SK-N-SH (cell line): Measurements from ENCODE around the gene IER2. TPM values are rescaled to one million over a fixed set of nuclear protein-coding genes. Genes with fewer than 3 reads are reported as not detected.

Experiments used
- CTCF ChIA-PET: fragments of 300-600, 350-600 bp; formaldehyde crosslinking; extraction: SDS; loops from one replicate; lab custom pipeline; 2021; lab: Yijun Ruan, JAX
- POLR2A ChIA-PET: fragments of 350-600 bp; sonication (Branson Sonifier 250); formaldehyde crosslinking; extraction: SDS; loops from one replicate; lab custom pipeline; 2020; ENCODE audit warnings: antibody characterized with exemption, inconsistent platforms; lab: Yijun Ruan, JAX
- DNase-seq: peaks from one replicate; pipeline ENCODE4 v3.0.0; 2012
- H2AFZ ChIP-seq: fragments of 200-600 bp; sonication (generic); 2 replicates; pipeline ENCODE4 v1.8.1; 2016; ENCODE audit warnings: antibody characterized with exemption, mild to moderate bottlenecking, low read depth
- H3F3A ChIP-seq: fragments of 200-600 bp; sonication (generic); replicated peaks from 2 replicates; pipeline ENCODE3; 2016; ENCODE audit warnings: antibody characterized with exemption, mild to moderate bottlenecking; ENCODE audit not compliant: insufficient read depth
- H3K27ac ChIP-seq, 2 experiments: fragments of 200-500 bp in 1 of 2; fragments of 200-600 bp in 1 of 2; sonication (Bioruptor generic) in 1 of 2; sonication (generic), shearing (Covaris generic) in 1 of 2; 2 replicates each; pipeline versions ENCODE4 v1.5.1 to v1.6.1; 2014 to 2016; ENCODE audit warnings: low read depth in 2 of 2, inconsistent platforms in 1 of 2, low read length in 1 of 2, mild to moderate bottlenecking in 1 of 2, mixed read lengths in 1 of 2
- H3K27me3 ChIP-seq: fragments of 200-600 bp; sonication (generic), shearing (Covaris generic); 2 replicates; pipeline ENCODE4 v1.6.1; 2016; ENCODE audit warnings: mixed run types; ENCODE audit not compliant: insufficient read depth
- H3K36me3 ChIP-seq, 2 experiments: fragments of 200-500 bp in 1 of 2; fragments of 200-600 bp in 1 of 2; sonication (Bioruptor generic) in 1 of 2; sonication (generic) in 1 of 2; replicated peaks in 1 of 2; 2 replicates each; pipeline versions ENCODE3 to v1.5.1; 2014 to 2016; ENCODE audit warnings: low read length in 1 of 2, mild to moderate bottlenecking in 1 of 2; ENCODE audit not compliant: insufficient read depth in 2 of 2, control insufficient read depth in 1 of 2
- H3K4me1 ChIP-seq, 2 experiments: fragments of 200-500 bp in 1 of 2; fragments of 200-600 bp in 1 of 2; sonication (Bioruptor generic) in 1 of 2; sonication (generic), shearing (Covaris generic) in 1 of 2; 2 replicates each; pipeline versions ENCODE4 v1.5.1 to v1.6.1; 2014 to 2016; ENCODE audit warnings: low read depth in 1 of 2, low read length in 1 of 2, mixed run types in 1 of 2; ENCODE audit not compliant: insufficient read depth in 2 of 2, control insufficient read depth in 1 of 2
- H3K4me2 ChIP-seq: fragments of 200-600 bp; sonication (generic), shearing (Covaris generic); 2 replicates; pipeline ENCODE4 v1.6.1; 2017; ENCODE audit warnings: mixed run types
- H3K4me3 ChIP-seq, 2 experiments: fragments of 200-500 bp in 1 of 2; fragments of 200-600 bp in 1 of 2; sonication (Bioruptor generic) in 1 of 2; sonication (generic), shearing (Covaris generic) in 1 of 2; 2 replicates each; pipeline versions ENCODE4 v1.5.1 to v1.8.1; 2014 to 2016; ENCODE audit warnings: low read depth in 2 of 2, inconsistent platforms in 1 of 2, low read length in 1 of 2, mild to moderate bottlenecking in 1 of 2, mixed read lengths in 1 of 2, moderate library complexity in 1 of 2
- H3K79me2 ChIP-seq: fragments of 200-600 bp; sonication (generic); 2 replicates; pipeline ENCODE4 v1.8.1; 2017; ENCODE audit warnings: mild to moderate bottlenecking; ENCODE audit not compliant: insufficient read depth
- H3K9ac ChIP-seq: fragments of 200-600 bp; sonication (generic); 2 replicates; pipeline ENCODE4 v1.6.1; 2017; ENCODE audit warnings: mixed run types
- H3K9me2 ChIP-seq: fragments of 200-600 bp; sonication (generic); 2 replicates; pipeline ENCODE4 v1.6.1; 2017; ENCODE audit warnings: mixed run types
- H3K9me3 ChIP-seq: fragments of 200-600 bp; sonication (generic); 2 replicates; pipeline ENCODE4 v1.6.1; 2017; ENCODE audit warnings: mixed run types, mild to moderate bottlenecking, moderate library complexity
- H4K20me1 ChIP-seq: fragments of 200-600 bp; sonication (generic); 2 replicates; pipeline ENCODE4 v1.6.1; 2017; ENCODE audit warnings: mild to moderate bottlenecking, mixed run types; ENCODE audit not compliant: insufficient read depth
- EZH2phosphoT487 ChIP-seq: fragments of 200-600 bp; sonication (generic); IDR thresholded peaks from 2 replicates; pipeline ENCODE4 v1.6.1; 2017; ENCODE audit warnings: low read depth, mixed run types, mild to moderate bottlenecking, antibody characterized with exemption, moderate library complexity, borderline replicate concordance
- FOXJ3 ChIP-seq: sonication (generic); formaldehyde crosslinking; IDR thresholded peaks from 2 replicates; pipeline ENCODE4 v1.5.1; 2020; ENCODE audit warnings: mild to moderate bottlenecking, missing genetic modification reagents
- GABPA ChIP-seq: IDR thresholded peaks from 2 replicates; pipeline ENCODE4 v1.4.0; 2012; ENCODE audit warnings: low read depth, mild to moderate bottlenecking
- GATA2 ChIP-seq: sonication (generic); formaldehyde crosslinking; IDR thresholded peaks from 2 replicates; pipeline ENCODE4 v1.5.0; 2020; ENCODE audit warnings: mild to moderate bottlenecking, missing genetic modification reagents
- MAX ChIP-seq: IDR thresholded peaks from 2 replicates; pipeline ENCODE4 v1.4.0; 2012; ENCODE audit warnings: low read depth
- MXI1 ChIP-seq: IDR thresholded peaks from 2 replicates; pipeline ENCODE4 v1.6.1; 2012; ENCODE audit warnings: mild to moderate bottlenecking, low read depth, low read length, improper control_type of control experiment
- NFIC ChIP-seq: IDR thresholded peaks from 2 replicates; pipeline ENCODE4 v1.4.0; 2012; ENCODE audit warnings: borderline replicate concordance
- RAD21 ChIP-seq: IDR thresholded peaks from 2 replicates; pipeline ENCODE4 v1.6.1; 2012; ENCODE audit warnings: mild to moderate bottlenecking, low read length
- RCOR1 ChIP-seq: fragments of 150-350 bp; IDR thresholded peaks from 2 replicates; pipeline ENCODE4 v1.6.1; 2017; ENCODE audit warnings: antibody characterized with exemption, low read length
- TEAD4 ChIP-seq: IDR thresholded peaks from 2 replicates; pipeline ENCODE4 v1.4.0; 2012; ENCODE audit warnings: mild to moderate bottlenecking, borderline replicate concordance; ENCODE audit not compliant: insufficient read depth
- YY1 ChIP-seq: IDR thresholded peaks from 2 replicates; pipeline ENCODE4 v1.4.0; 2012; ENCODE audit warnings: low read depth, mild to moderate bottlenecking
- WGBS: methylation state at CpG from one replicate; pipeline ENCODE4 v1.1.6; 2017; ENCODE audit warnings: low lambda C conversion rate; 5-methylcytosine and 5-hydroxymethylcytosine counted together
- polyA plus RNA-seq, 3 experiments: library from polyadenylated mRNA; depleted of rRNA; stranded (reverse); fragments of >200 nt; gene quantifications; 2 replicates each; pipeline ENCODE4 v1.2.3, GENCODE V29; 2012
- TF ChIP-seq, protein P1 (sequence below): IDR thresholded peaks from 2 replicates; pipeline ENCODE4; 2012
- TF ChIP-seq, protein P2 (sequence below): IDR thresholded peaks from 2 replicates; pipeline ENCODE4 v1.4.0; 2012; ENCODE audit warnings: low read depth, borderline replicate concordance
- TF ChIP-seq, protein P3 (sequence below): IDR thresholded peaks from 2 replicates; pipeline ENCODE4 v1.6.1; 2012; ENCODE audit warnings: mild to moderate bottlenecking, low read depth, low read length, moderate library complexity

IER2 gene
- polyA plus RNA-seq, 1 of the 3 experiments (the other 2 are of a cell fraction) = 115 TPM

DNA sequence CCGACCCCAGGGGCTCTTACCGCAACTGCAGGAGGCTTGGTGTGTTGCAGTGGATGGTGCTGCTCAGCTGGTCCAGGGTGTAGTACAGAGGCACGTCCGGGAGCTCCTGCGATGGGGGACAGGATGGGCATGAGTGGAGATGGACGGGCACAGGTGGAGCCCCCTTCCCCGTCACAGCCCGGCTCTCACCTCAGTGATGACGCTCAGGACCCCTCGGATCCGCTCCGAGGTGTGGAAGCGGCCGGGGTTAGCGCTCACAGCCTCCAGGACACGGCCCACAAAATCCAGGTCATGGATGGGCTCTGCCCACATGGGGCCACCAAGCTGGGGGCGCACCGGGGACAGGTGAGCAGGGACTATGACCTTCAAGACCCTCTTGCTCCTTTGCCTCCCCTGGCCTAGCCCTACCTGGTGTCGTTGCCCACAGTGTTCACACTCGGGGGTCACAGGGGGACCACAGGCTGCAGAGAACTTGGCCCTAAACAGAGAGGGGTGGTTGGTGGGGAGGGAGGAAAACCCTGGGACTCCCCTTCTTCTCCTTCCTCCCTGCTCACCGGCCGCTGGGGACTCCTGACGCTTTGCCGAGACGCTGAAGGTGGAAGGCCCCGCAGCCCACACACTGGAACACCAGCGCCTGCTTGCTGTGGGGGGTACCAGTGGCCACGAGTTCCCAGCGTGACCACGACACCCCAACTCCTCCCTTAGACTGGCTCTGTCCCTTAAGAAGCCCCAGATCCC, 40.7 kb upstream of the IER2 start:
- no peak for TF ChIP-seq MXI1
- peaks cover under 1% of the 10 kb centered on the region; the same call in 1 of the 2 replicates for H3K79me2 ChIP-seq
- H3K27ac ChIP-seq = no peak overlapping the region
- H4K20me1 ChIP-seq = no peaks in the 10 kb centered on the region
- 95% methylated on average over 15 of the region's 30 CpGs for WGBS
- no peaks in the 10 kb centered on the region for H3K9me3 ChIP-seq
- no peaks in the 10 kb centered on the region for H3K27me3 ChIP-seq
- no peaks in the 10 kb centered on the region for H3K9me2 ChIP-seq
- peaks cover 15 to 16% of the 10 kb centered on the region in 2 experiments for H3K36me3 ChIP-seq
- no peak overlapping the region for H3K9ac ChIP-seq
- H3K4me1 ChIP-seq = no peaks in the 10 kb centered on the region
- ChIA-PET CTCF (interaction anchor here (0.9 to 9.5 kb wide), 2 partner anchors 16 to 144 kb away, joined by 3 to 76 read pairs; no protein-coding TSS in a partner anchor), POLR2A (no interaction called here)
- H3F3A ChIP-seq = no peaks in the 10 kb centered on the region
- no peak for DNase-seq
- H3K4me2 ChIP-seq = no peak overlapping the region
- H3K4me3 ChIP-seq = no peak overlapping the region
- H2AFZ ChIP-seq = no peak overlapping the region

GRCh38 chr19:13110099-13110610, 40.1 kb upstream of the IER2 start:
- Histone ChIP-seq H3K9me3 (no peaks in the 10 kb centered on the region), H3K27me3 (no peaks in the 10 kb centered on the region), H3K27ac (no peak overlapping the region), H3K9me2 (no peaks in the 10 kb centered on the region), H3K4me1 (peaks cover 0 to under 1% of the 10 kb centered on the region in 2 experiments; a peak in 1 of 4 replicates), H3K79me2 (peaks cover 7% of the 10 kb centered on the region; the same call in 1 of the 2 replicates), H3K4me3 (no peak overlapping the region), H3K36me3 (peaks cover 15 to 16% of the 10 kb centered on the region in 2 experiments), H3F3A (no peaks in the 10 kb centered on the region), H4K20me1 (no peaks in the 10 kb centered on the region), H3K9ac (no peak overlapping the region), H2AFZ (no peak overlapping the region), H3K4me2 (no peak overlapping the region)
- TF ChIP-seq RAD21 (no peak), RCOR1 (no peak), TEAD4 (no peak)
- CTCF ChIA-PET = interaction anchor here (0.9 kb wide), 1 partner anchor 144 kb away, joined by 3 read pairs; no protein-coding TSS in a partner anchor
- WGBS = 90% methylated on average over 14 of the region's 15 CpGs
- no peak for DNase-seq
- POLR2A ChIA-PET = no interaction called here

GRCh38 chr19:13112555-13112954, 37.7 kb upstream of the IER2 start:
- WGBS = 100% methylated on average over 7 of the region's 10 CpGs
- POLR2A ChIA-PET = no interaction called here
- TF ChIP-seq, protein P1, sequence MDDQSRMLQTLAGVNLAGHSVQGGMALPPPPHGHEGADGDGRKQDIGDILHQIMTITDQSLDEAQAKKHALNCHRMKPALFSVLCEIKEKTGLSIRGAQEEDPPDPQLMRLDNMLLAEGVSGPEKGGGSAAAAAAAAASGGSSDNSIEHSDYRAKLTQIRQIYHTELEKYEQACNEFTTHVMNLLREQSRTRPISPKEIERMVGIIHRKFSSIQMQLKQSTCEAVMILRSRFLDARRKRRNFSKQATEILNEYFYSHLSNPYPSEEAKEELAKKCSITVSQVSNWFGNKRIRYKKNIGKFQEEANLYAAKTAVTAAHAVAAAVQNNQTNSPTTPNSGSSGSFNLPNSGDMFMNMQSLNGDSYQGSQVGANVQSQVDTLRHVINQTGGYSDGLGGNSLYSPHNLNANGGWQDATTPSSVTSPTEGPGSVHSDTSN = no peak
- no peak for TF ChIP-seq RAD21
- no peak for TF ChIP-seq FOXJ3 (CRISPR knock-in tag)
- no peak for TF ChIP-seq MAX
- TF ChIP-seq MXI1 = no peak
- TF ChIP-seq, protein P2, sequence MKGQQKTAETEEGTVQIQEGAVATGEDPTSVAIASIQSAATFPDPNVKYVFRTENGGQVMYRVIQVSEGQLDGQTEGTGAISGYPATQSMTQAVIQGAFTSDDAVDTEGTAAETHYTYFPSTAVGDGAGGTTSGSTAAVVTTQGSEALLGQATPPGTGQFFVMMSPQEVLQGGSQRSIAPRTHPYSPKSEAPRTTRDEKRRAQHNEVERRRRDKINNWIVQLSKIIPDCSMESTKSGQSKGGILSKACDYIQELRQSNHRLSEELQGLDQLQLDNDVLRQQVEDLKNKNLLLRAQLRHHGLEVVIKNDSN = no peak
- no peak for TF ChIP-seq RCOR1
- no peak for TF ChIP-seq YY1
- no peak for TF ChIP-seq EZH2phosphoT487
- no peak for TF ChIP-seq GABPA
- TF ChIP-seq, protein P3, sequence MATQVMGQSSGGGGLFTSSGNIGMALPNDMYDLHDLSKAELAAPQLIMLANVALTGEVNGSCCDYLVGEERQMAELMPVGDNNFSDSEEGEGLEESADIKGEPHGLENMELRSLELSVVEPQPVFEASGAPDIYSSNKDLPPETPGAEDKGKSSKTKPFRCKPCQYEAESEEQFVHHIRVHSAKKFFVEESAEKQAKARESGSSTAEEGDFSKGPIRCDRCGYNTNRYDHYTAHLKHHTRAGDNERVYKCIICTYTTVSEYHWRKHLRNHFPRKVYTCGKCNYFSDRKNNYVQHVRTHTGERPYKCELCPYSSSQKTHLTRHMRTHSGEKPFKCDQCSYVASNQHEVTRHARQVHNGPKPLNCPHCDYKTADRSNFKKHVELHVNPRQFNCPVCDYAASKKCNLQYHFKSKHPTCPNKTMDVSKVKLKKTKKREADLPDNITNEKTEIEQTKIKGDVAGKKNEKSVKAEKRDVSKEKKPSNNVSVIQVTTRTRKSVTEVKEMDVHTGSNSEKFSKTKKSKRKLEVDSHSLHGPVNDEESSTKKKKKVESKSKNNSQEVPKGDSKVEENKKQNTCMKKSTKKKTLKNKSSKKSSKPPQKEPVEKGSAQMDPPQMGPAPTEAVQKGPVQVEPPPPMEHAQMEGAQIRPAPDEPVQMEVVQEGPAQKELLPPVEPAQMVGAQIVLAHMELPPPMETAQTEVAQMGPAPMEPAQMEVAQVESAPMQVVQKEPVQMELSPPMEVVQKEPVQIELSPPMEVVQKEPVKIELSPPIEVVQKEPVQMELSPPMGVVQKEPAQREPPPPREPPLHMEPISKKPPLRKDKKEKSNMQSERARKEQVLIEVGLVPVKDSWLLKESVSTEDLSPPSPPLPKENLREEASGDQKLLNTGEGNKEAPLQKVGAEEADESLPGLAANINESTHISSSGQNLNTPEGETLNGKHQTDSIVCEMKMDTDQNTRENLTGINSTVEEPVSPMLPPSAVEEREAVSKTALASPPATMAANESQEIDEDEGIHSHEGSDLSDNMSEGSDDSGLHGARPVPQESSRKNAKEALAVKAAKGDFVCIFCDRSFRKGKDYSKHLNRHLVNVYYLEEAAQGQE = no peak
- TF ChIP-seq NFIC = no peak
- no peak for TF ChIP-seq GATA2

More at GRCh38 chr19:13112555-13112954, 37.7 kb upstream of the IER2 start:
- H3K9me3 ChIP-seq = no peaks in the 10 kb centered on the region
- H3K27me3 ChIP-seq = no peaks in the 10 kb centered on the region
- no peak overlapping the region for H3K4me3 ChIP-seq
- H3K9me2 ChIP-seq = no peaks in the 10 kb centered on the region
- H3K9ac ChIP-seq = no peak overlapping the region
- H3K36me3 ChIP-seq = peaks cover 14 to 16% of the 10 kb centered on the region in 2 experiments
- CTCF ChIA-PET = interaction anchor here (1.0 to 1.4 kb wide), 2 partner anchors 16 to 19 kb away, joined by 3 to 4 read pairs; no protein-coding TSS in a partner anchor
- no peak overlapping the region for H2AFZ ChIP-seq
- no peak overlapping the region for H3K27ac ChIP-seq
- no peak overlapping the region for H3K4me2 ChIP-seq
- no peak for DNase-seq
- H3K79me2 ChIP-seq = peaks cover 21% of the 10 kb centered on the region
- H3F3A ChIP-seq = peaks cover 2% of the 10 kb centered on the region
- peaks cover 6 to 16% of the 10 kb centered on the region in 2 experiments; a peak in 2 of 4 replicates for H3K4me1 ChIP-seq
- H4K20me1 ChIP-seq = no peaks in the 10 kb centered on the region
